OCI-LY1 (cell line): ENCODE data around the gene MORN5.

ENCODE experiments used
- EZH2 ChIP-seq: fragments of 200-600 bp; sonication (generic), shearing (Covaris generic); IDR thresholded peaks from 2 replicates; pipeline ENCODE4 v1.8.0; 2017; ENCODE audit warnings: borderline replicate concordance, mixed run types, mild to moderate bottlenecking, antibody characterized with exemption, low read length, moderate library complexity, mixed read lengths
- TF ChIP-seq, protein P1 (sequence below): fragments of 200-600 bp; sonication (generic), shearing (Covaris generic); IDR thresholded peaks from 2 replicates; pipeline ENCODE4 v1.5.1; 2017; ENCODE audit warnings: mild to moderate bottlenecking, antibody characterized with exemption, low read length, moderate library complexity, mixed read lengths

DNA sequence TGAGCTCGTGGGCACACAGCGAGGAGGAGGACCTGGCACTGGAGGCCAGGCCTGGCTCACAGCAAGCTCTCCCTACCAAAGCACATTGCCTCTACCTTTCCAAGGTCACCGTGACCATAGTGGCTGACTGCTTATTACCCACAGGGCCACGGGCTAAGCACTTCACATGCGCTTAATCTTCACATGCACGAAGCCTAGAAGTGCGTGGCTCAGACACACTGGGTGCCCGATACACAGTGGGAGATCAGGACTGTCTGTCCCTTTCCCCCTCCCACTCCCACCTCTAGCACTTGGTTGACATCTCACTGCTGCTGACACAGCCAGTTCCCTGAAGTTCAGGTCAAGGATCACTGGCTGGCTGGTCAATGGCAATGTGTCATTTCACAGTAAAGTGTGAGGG is 45.5 kb downstream of the MORN5 start:
- TF ChIP-seq, protein P1, sequence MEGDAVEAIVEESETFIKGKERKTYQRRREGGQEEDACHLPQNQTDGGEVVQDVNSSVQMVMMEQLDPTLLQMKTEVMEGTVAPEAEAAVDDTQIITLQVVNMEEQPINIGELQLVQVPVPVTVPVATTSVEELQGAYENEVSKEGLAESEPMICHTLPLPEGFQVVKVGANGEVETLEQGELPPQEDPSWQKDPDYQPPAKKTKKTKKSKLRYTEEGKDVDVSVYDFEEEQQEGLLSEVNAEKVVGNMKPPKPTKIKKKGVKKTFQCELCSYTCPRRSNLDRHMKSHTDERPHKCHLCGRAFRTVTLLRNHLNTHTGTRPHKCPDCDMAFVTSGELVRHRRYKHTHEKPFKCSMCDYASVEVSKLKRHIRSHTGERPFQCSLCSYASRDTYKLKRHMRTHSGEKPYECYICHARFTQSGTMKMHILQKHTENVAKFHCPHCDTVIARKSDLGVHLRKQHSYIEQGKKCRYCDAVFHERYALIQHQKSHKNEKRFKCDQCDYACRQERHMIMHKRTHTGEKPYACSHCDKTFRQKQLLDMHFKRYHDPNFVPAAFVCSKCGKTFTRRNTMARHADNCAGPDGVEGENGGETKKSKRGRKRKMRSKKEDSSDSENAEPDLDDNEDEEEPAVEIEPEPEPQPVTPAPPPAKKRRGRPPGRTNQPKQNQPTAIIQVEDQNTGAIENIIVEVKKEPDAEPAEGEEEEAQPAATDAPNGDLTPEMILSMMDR, result no peak
- no peak for TF ChIP-seq EZH2
